ENCODE measurements around the gene DNMBP.
"Not testable (repeated sequence)": the region's sequence is repeated elsewhere in the genome, so short reads cannot be mapped to it uniquely, and the experiment has no call there.

GRCh38 chr10:99895066-99895465 lies 114.7 kb downstream of the DNMBP start:
- not testable (repeated sequence) for TF ChIP-seq CTCF (IDR thresholded peaks at IDR 0.05; ENCODE audit: extremely low read depth in 1 of 2, insufficient read depth in 1 of 2, low read depth in 1 of 2, low read length in 2 of 2); POLR2AphosphoS5 (IDR thresholded peaks at IDR 0.05; ENCODE audit: insufficient read depth, low read depth, low read length); EZH2 (IDR thresholded peaks at IDR 0.05; ENCODE audit: borderline replicate concordance, low read depth, low read length, severe bottlenecking); POLR2A (IDR thresholded peaks at IDR 0.05; ENCODE audit: low read depth, low read length)

All from endothelial cell of umbilical vein (primary cell).